ENCODE data around the gene TMTC1.
A peak's percentile ranks its signal among the peaks of the same experiment; 100 is the strongest.
"Not testable (repeated sequence)": the region's sequence is repeated elsewhere in the genome, so short reads cannot be mapped to it uniquely, and the experiment has no call there.

TMTC1 gene

GRCh38 chr12:29783773-29784666 is at the start of gene TMTC1:
Gene TMTC1, minus strand, starts transcription at chr12:29783942. Its CDS starts 191 bp downstream, at chr12:29783751.
- DNase-seq (ENCODE audit: low spot score) = peak; percentile 90

- DNase-seq (ENCODE audit: low spot score) = no peak
These were observed 47.4 kb upstream of the TMTC1 start for GRCh38 chr12:29831173-29831572.

- DNase-seq (ENCODE audit: low spot score) = no peak
These were observed 46.6 kb upstream of the TMTC1 start for GRCh38 chr12:29830391-29830790.

GRCh38 chr12:29818916-29819623 is 35.3 kb upstream of the TMTC1 start:
- DNase-seq (ENCODE audit: low spot score) = no peak

GRCh38 chr12:29816874-29817725 is 33.4 kb upstream of the TMTC1 start:
- no peak for DNase-seq (ENCODE audit: low spot score)

- not testable (repeated sequence) for DNase-seq (ENCODE audit: low spot score)
These were observed 26.0 kb upstream of the TMTC1 start for GRCh38 chr12:29809616-29810361.

- DNase-seq (ENCODE audit: low spot score) = no peak
These were observed 23.4 kb upstream of the TMTC1 start for GRCh38 chr12:29807129-29807528.

- DNase-seq (ENCODE audit: low spot score) = no peak
These were observed 20.3 kb upstream of the TMTC1 start for GRCh38 chr12:29804019-29804418.

- no peak for DNase-seq (ENCODE audit: low spot score)
These were observed 15.8 kb upstream of the TMTC1 start for GRCh38 chr12:29799591-29799990.

- no peak for DNase-seq (ENCODE audit: low spot score)
These were observed 14.0 kb upstream of the TMTC1 start for GRCh38 chr12:29797565-29798355.

- peak; percentile 52 for DNase-seq (ENCODE audit: low spot score)
These were observed 13.1 kb upstream of the TMTC1 start for GRCh38 chr12:29796823-29797263.

- no peak for DNase-seq (ENCODE audit: low spot score)
These were observed 12.0 kb upstream of the TMTC1 start for GRCh38 chr12:29795715-29796114.

GRCh38 chr12:29794862-29795261 is 11.1 kb upstream of the TMTC1 start:
- no peak for DNase-seq (ENCODE audit: low spot score)

- DNase-seq (ENCODE audit: low spot score) = no peak
These were observed 9.1 kb upstream of the TMTC1 start for GRCh38 chr12:29792853-29793252.

GRCh38 chr12:29792132-29792531 is 8.4 kb upstream of the TMTC1 start:
- DNase-seq (ENCODE audit: low spot score) = no peak

- peak; percentile 69 for DNase-seq (ENCODE audit: low spot score)
These were observed 620 bp downstream of the TMTC1 start for GRCh38 chr12:29782871-29783772.

- DNase-seq (ENCODE audit: low spot score) = peak; percentile 20
These were observed 1.4 kb downstream of the TMTC1 start for GRCh38 chr12:29782285-29782870.

- DNase-seq (ENCODE audit: low spot score) = no peak
These were observed 2.0 kb downstream of the TMTC1 start for GRCh38 chr12:29781705-29782266.

- DNase-seq (ENCODE audit: low spot score) = no peak
These were observed 2.6 kb downstream of the TMTC1 start for GRCh38 chr12:29781188-29781587.
